Heart right ventricle (tissue), 16 donors: Measurements from ENCODE around the gene EPB41L3. TPM values are rescaled to one million over a fixed set of nuclear protein-coding genes. Genes with fewer than 3 reads are reported as not detected.

Experiments
- ATAC-seq, 8 donors: fragments of 200-7000 bp; cut with Tn5 transposase; one replicate each; pipeline ENCODE4 v1.9.1; 2020; ENCODE audit warnings: mild to moderate bottlenecking in 8 of 8, moderate library complexity in 8 of 8, moderate number of reproducible peaks in 1 of 8
- DNase-seq, 2 donors: peaks; one replicate each; pipeline ENCODE4 v3.0.0-alpha.2; 2020
- H3K27ac ChIP-seq, 10 donors: fragments of 200-600 bp; sonication (generic) in 2 of 10; one replicate each; pipeline versions ENCODE4 v1.5.0 to v1.8.0; 2020 to 2022; ENCODE audit warnings: mild to moderate bottlenecking in 3 of 10
- H3K27me3 ChIP-seq, 7 donors: fragments of 200-600 bp; one replicate each; pipeline ENCODE4 v1.8.0; 2021 to 2022; ENCODE audit warnings: mild to moderate bottlenecking in 2 of 7
- H3K36me3 ChIP-seq, 9 donors: fragments of 200-600 bp; sonication (generic) in 1 of 9; one replicate each; pipeline versions ENCODE4 v1.5.0 to v1.8.0; 2020 to 2022; ENCODE audit warnings: mild to moderate bottlenecking in 2 of 9
- H3K4me1 ChIP-seq, 9 donors: fragments of 200-600 bp; sonication (generic) in 1 of 9; one replicate each; pipeline versions ENCODE4 v1.5.0 to v1.8.0; 2020 to 2022; ENCODE audit warnings: mild to moderate bottlenecking in 4 of 9
- H3K4me3 ChIP-seq, 10 donors: fragments of 200-600 bp; sonication (generic) in 2 of 10; one replicate each; pipeline versions ENCODE4 v1.5.0 to v1.8.0; 2020 to 2022; ENCODE audit warnings: mild to moderate bottlenecking in 7 of 10, moderate library complexity in 2 of 10
- H3K9me3 ChIP-seq, 11 donors: fragments of 200-600 bp in 10 of 11; sonication (generic) in 2 of 11; one replicate each; pipeline versions ENCODE4 v1.5.0 to v1.8.0; 2013 to 2022; ENCODE audit warnings: mild to moderate bottlenecking in 2 of 11, control low read depth in 1 of 11, moderate library complexity in 1 of 11
- CTCF ChIP-seq, 9 donors: fragments of 200-600 bp; sonication (generic) in 2 of 9; IDR thresholded peaks; one replicate each; pipeline versions ENCODE4 v1.5.0 to v1.8.0; 2021 to 2022; ENCODE audit warnings: antibody characterized with exemption in 9 of 9, mild to moderate bottlenecking in 5 of 9, moderate library complexity in 1 of 9
- WGBS, 2 donors: extraction: QIAGEN DNeasy Blood & Tissue Kit; methylation state at CpG; one replicate each; pipeline ENCODE4 v1.1.7; 2013; ENCODE audit warnings: inconsistent platforms in 1 of 2; 5-methylcytosine and 5-hydroxymethylcytosine counted together
- intact Hi-C, 10 donors: fragments of 100-400 bp; cut with DNase I; formaldehyde crosslinking; loops; one replicate each; pipeline versions ENCODE4 v1.11.1 to v1.14.2; 2022
- polyA plus RNA-seq, 2 donors: library from polyadenylated mRNA; stranded (reverse); fragments of 200-250 nt; gene quantifications; one replicate each; pipeline ENCODE4 v1.2.3, GENCODE V29; 2013
- total RNA-seq, 10 donors: library from RNA; stranded (reverse); fragmentation: NEBNext Ultra II Directional in 3 of 10; extraction: Animal tissue kit (Norgen Biotek cat#: 25700) in 3 of 10; gene quantifications; one replicate each; pipeline versions ENCODE4 v1.2.1 to v1.2.4, GENCODE V29; 2021 to 2023
- donor health status: Arrhythmogenic right ventricular cardiomyopathy.
- donor health status: ischemic (EF 13 %, LVEDD 7.1; RV severe dilation, severe dysfunction).
- donor health status: healthy with polysubstance abuse.
- donor health status: DM: no; HTN: yes; CAD: no.
- donor health status: DM: no; HTN: no; CAD: no.
- donor health status: ischemic (EF 25% LVEDD 6.9; RV normal size, moderate dysfunction).
- donor health status: ischemic (EF 25% LVEDD 5.7; RV mildly dilated, moderate dysfunction).
- donor health status: healthy.
- donor health status: DM: yes; HTN: yes; CAD: no.
- donor health status: Ischemic cardiomyopathy.
- donor health status: ischemic (EF 35%, LVEDD 5.7; RV mildly dilated, moderate dysfunction).
- donor health status: nonischemic (EF 11% LVEDD 7.7; RV severe dilation, severe dysfunction).
- donor health status: DM: yes; HTN: yes; CAD: no.
- donor health status: PGD.
- donor health status: ischemic (EF 29% LVEDD 5.4; RV normal size, mild dysfunction).
- donor health status: nonischemic (EF 23%, LVEDD 6.1; RV moderate dilation, normal function).

The EPB41L3 gene
- total and polyA plus RNA-seq, 12 donors, result 2.9 to 29.1 (median 6.3) TPM

- H3K27me3 ChIP-seq, result no peaks in the 10 kb centered on the region
- H3K27ac ChIP-seq, result no peak overlapping the region
- H3K36me3 ChIP-seq, result peaks cover 0 to 69% (median 0%) of the 10 kb centered on the region in 9 donors
- no peaks in the 10 kb centered on the region for H3K4me1 ChIP-seq
- intact Hi-C loops, result no loop called here
- no peak for DNase-seq
- no peak for ATAC-seq
- TF ChIP-seq CTCF (IDR thresholded peaks at IDR 0.05), result no peak
- 94 to 97% methylated on average over 8 of the region's 8 CpGs for WGBS, 2 donors
- H3K4me3 ChIP-seq, result no peak overlapping the region
- H3K9me3 ChIP-seq, result no peaks in the 10 kb centered on the region
Observed at GRCh38 chr18:5398269-5398668, 145.5 kb downstream of the EPB41L3 start.

- no peak for ATAC-seq
- DNase-seq, result no peak
- Histone ChIP-seq H3K4me3 (no peak overlapping the region), H3K27ac (no peak overlapping the region), H3K36me3 (peaks cover 0 to 80% (median 0%) of the 10 kb centered on the region in 9 donors), H3K4me1 (no peaks in the 10 kb centered on the region), H3K9me3 (no peaks in the 10 kb centered on the region), H3K27me3 (no peaks in the 10 kb centered on the region)
- TF ChIP-seq CTCF (IDR thresholded peaks at IDR 0.05), result no peak
- intact Hi-C loops, result no loop called here
- WGBS, 2 donors, result 92% methylated on average over 18 of the region's 18 CpGs
Observed at GRCh38 chr18:5397102-5397501, 146.7 kb downstream of the EPB41L3 start.

GRCh38 chr18:5395860-5396448, 147.8 kb downstream of the EPB41L3 start:
- DNase-seq (no peak), ATAC-seq (no peak)
- no peaks in the 10 kb centered on the region for H3K4me1 ChIP-seq
- intact Hi-C loops, result no loop called here
- H3K27me3 ChIP-seq, result no peaks in the 10 kb centered on the region
- no peak for TF ChIP-seq CTCF (IDR thresholded peaks at IDR 0.05)
- no peak overlapping the region for H3K27ac ChIP-seq
- no peaks in the 10 kb centered on the region for H3K9me3 ChIP-seq
- H3K4me3 ChIP-seq, result no peak overlapping the region
- peaks cover 0 to 82% (median 0%) of the 10 kb centered on the region in 9 donors for H3K36me3 ChIP-seq
- WGBS, 2 donors, result 93% methylated on average over 6 of the region's 6 CpGs

- Histone ChIP-seq H3K36me3 (peaks cover 0 to 80% (median 0%) of the 10 kb centered on the region in 9 donors), H3K27me3 (no peaks in the 10 kb centered on the region), H3K4me3 (no peak overlapping the region), H3K27ac (no peak overlapping the region), H3K9me3 (no peaks in the 10 kb centered on the region), H3K4me1 (no peaks in the 10 kb centered on the region)
- DNase-seq (no peak), ATAC-seq (no peak)
- WGBS, 2 donors, result 93 to 96% methylated on average over 5 of the region's 5 CpGs
- intact Hi-C loops, result no loop called here
- no peak for TF ChIP-seq CTCF (IDR thresholded peaks at IDR 0.05)
Observed at GRCh38 chr18:5393779-5394178, 150.0 kb downstream of the EPB41L3 start.
